NCI-H446 (cell line): ENCODE data around the gene TPRN.

Source experiments
- DNase-seq, 2 experiments: peaks; one replicate each; lab custom pipeline; 2025; lab: John Stamatoyannopoulos, UW

TPRN gene

GRCh38 chr9:137172901-137173795 lies 27.4 kb downstream of the TPRN start:
- no peak for DNase-seq

DNA sequence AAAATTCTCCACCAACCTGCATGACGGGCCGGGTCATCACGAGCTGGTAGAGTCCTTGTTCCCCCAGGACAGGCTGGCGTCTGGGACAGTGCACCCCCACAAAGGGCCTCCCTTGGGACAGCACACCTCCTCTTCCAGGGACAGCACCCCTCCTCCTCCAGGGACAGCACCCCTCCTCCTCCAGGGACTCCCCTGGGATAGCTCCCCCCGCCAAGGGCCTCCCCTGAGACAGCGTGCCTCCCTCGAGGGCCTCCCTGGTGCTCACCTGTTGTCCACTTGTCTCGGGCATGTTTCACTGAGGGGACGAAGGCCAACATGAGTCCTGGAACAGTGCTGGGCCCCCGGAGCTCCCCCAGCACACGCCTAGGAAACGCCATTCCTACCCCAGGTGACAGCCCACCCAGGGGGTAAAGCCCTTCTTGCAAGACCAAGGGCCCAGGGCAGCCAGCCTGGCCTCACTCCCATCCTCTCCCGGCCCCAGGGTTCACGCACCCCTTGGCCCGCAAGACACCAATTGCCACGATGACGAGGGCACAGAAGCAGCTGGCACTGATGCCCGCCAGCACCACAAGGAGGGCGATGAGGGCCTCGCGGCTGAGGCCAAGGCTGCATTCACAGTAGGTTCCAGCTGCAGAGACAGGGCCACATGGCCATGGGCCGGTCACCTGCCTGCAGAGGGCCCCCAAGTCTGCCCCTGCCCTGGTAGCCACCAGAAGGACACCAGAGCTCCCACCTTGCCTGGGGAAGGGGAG lies 29.2 kb downstream of the TPRN start:
- DNase-seq, result no peak

GRCh38 chr9:137170486-137171148 lies 29.9 kb downstream of the TPRN start:
- no peak for DNase-seq

DNA sequence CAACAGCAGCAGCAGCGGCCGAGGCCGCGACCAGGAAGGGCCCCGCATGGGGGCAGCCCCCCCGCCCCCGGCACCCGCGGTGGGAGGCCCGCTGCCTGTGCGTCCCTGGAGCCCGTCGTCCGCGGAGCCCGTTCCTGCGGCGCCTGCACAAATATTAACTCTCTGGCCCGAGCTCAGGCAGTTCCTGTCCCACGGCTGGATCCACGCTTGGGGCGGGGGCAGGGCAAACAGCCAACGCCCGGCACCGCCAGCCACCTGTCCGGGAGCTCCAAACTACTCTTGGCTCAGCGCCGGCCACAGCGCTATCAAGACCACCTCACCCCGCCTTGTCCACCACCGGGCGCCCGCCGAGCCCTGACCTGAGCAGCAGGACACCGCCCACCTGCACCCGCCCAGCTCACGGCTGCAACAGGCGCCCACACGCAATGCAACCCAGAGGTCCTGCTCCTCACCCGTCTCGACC lies 30.6 kb downstream of the TPRN start, which contains the start of gene LRRC26:
LRRC26 (minus strand) TSS at position 156 of the 463 bp plus-strand sequence; CDS start at position 48, 108 bp downstream.
- no peak for DNase-seq

GRCh38 chr9:137168904-137169856 lies 31.4 kb downstream of the TPRN start:
- peak in 1 of 2 experiments; percentile 54 for DNase-seq

GRCh38 chr9:137168573-137168903 lies 32.0 kb downstream of the TPRN start:
- DNase-seq, result no peak

DNA sequence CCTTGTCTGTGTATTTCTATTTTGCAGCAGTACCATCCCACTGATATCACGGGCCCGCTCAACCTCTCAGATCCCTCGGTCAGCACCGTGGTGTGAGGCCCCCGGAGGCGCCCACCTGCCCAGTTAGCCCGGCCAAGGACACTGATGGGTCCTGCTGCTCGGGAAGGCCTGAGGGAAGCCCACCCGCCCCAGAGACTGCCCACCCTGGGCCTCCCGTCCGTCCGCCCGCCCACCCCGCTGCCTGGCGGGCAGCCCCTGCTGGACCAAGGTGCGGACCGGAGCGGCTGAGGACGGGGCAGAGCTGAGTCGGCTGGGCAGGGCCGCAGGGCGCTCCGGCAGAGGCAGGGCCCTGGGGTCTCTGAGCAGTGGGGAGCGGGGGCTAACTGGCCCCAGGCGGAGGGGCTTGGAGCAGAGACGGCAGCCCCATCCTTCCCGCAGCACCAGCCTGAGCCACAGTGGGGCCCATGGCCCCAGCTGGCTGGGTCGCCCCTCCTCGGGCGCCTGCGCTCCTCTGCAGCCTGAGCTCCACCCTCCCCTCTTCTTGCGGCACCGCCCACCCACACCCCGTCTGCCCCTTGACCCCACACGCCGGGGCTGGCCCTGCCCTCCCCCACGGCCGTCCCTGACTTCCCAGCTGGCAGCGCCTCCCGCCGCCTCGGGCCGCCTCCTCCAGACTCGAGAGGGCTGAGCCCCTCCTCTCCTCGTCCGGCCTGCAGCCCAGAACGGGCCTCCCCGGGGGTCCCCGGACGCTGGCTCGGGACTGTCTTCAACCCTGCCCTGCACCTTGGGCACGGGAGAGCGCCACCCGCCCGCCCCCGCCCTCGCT lies 32.6 kb downstream of the TPRN start:
- no peak for DNase-seq

GRCh38 chr9:137167277-137167746 lies 33.2 kb downstream of the TPRN start:
- no peak for DNase-seq

DNA sequence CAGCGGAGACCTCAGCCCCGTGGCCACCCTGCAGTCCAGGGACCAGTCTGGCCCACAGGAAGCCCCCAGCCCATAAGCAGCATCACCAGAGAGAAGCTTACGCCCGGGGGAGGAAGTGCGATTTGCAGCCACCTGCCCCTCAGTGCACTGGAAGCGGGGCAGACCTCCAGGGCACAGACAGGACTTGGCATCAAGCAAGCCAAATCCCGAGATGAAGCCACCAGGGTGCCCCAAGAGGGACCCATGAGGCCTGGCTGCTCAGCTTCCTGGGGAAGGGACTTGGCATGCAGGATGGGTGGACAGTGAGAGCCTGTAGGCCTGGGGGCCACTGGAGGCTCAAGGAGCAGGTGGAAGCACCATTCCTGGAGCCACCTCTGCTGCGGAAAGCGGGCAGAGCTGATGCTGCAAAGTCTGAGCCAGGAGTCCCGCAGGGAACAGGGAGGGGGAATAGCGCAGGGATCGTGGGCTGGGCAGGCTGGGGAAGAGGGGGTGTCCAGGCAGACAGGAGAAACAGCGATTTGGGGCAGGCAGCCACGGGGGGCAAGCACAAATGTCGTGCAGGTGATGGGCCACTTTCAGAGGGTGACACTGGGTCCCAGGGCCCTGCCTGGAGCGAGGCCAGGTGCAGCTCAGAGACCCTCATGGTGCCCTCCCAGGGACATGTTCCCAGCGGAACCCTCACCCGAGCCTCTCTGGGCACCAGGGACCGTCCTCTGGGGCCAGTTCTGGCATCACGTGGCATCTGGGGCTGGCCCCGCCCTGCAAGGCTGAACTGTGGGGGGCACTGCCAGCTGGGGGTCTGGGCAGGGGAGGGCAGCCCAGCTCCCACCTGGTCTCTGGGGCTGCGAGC lies 33.9 kb downstream of the TPRN start:
- DNase-seq, result no peak

DNA sequence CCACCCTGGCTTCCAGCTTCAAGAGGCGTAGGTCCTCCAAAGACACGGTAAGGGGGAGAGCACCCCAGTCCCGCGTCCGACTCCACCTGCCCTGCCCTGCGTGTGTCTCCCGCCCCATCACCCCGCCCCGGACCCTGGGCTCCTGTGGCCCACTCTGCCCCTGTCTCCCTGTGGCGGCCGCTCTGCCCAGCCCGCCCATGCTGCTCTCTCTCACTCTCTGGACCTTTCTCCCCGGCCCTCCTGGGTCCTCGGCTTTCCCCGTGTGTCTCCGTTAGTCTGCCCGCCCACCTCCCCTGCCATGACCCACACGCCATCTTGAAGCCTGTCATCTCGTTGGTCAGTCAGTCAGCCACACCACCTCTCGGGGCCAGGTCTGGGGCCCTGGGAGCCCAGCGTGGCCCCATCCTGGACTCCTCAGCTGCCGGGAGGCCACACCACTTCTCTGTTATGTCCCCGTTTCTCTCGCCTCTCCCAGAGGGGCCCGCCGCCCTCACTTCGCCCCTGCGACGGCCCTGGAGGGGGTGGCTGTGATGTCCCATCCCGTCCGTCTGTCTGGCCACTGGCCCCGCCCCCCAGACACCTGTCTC lies 35.2 kb downstream of the TPRN start:
- no peak for DNase-seq

DNA sequence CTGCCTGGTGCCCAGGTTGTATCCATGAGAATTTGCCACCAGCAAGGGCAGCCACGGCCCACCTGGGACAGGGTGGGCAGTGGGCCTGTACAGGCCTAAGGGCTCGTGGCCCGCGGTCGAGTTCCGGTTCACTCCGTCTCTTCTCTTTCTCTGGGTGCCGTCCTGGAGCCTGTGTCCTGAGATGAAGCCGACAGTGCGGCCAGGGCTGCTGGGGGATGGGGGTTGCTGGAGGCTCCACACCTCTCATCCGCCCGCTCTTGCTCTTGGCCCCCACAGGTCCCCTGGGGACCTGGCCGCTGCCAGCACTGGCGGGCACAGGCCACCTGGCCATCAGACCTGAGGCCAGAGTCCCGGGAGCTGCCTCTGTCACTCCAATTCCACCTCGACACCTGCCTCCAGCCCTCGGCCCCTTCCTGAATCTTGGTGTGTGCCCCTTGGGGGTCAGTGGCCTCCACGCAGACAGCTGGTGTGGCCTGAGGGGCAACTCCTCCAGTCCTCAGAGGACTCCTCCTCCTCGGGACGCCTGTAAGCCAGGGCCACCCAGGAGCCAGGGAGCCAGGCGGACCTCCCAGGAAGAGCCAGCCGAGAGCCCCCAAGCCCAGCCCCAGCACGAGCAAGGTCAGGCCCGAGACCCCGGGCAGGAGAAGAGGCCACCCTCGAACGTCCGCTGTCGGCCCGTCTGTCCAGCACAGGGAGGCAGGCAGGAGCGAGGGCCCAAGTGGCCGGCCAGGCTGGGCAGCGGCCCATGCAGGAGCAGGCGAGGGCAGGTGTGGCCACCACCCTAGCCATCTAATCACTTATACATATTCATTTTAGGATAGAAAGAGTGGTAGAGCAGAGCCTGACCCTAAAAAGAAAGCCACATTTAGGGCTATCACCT lies 35.9 kb downstream of the TPRN start:
- DNase-seq, result no peak

DNA sequence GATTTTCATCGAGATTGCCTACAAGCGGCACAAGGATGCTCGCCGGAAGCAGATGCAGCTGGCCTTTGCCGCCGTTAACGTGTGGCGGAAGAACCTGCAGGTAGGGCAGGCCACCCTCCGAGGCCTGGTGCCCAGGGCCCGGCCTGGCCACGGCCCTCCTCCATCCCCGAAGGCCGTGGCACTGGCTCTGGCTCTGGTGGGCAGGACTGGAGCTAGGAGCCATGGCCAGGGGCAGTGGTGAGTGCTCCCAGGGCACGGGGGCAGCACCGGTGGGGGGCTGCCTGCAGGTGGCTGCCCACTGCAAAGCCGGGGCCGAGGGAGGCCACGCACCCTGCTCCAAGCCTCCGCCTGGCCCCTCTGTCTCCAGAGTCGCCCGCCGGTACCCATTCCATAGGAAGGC lies 36.7 kb downstream of the TPRN start:
- no peak for DNase-seq

GRCh38 chr9:137163365-137163715 lies 37.2 kb downstream of the TPRN start:
- DNase-seq, result no peak

GRCh38 chr9:137162505-137163364 lies 37.8 kb downstream of the TPRN start:
- DNase-seq, result no peak

GRCh38 chr9:137161558-137162486 lies 38.7 kb downstream of the TPRN start:
- no peak for DNase-seq
